Neural cell (in vitro differentiated cells): Measurements from ENCODE around the gene CCDC73.

Source experiments
- CTCF ChIP-seq: fragments of 450-650 bp; IDR thresholded peaks from 2 replicates; pipeline ENCODE4 v1.5.1; 2014; ENCODE audit warnings: antibody characterized with exemption, mild to moderate bottlenecking, moderate library complexity; ENCODE audit not compliant: poor library complexity, severe bottlenecking
- REST ChIP-seq: IDR thresholded peaks from 2 replicates; pipeline ENCODE4 v1.6.1; 2012; ENCODE audit warnings: borderline replicate concordance
- SMC3 ChIP-seq: fragments of 450-650 bp; conservative IDR thresholded peaks from 2 replicates; pipeline ENCODE4 v1.6.1; 2014; ENCODE audit warnings: antibody characterized with exemption, mild to moderate bottlenecking, moderate library complexity; ENCODE audit not compliant: poor library complexity

GRCh38 chr11:32809313-32809712 is 14.9 kb upstream of the CCDC73 start:
- TF ChIP-seq SMC3, result peak; percentile 61
- TF ChIP-seq CTCF, result peak; percentile 68
- no peak for TF ChIP-seq REST
